Measurements from ENCODE around the gene BCAN.
"Not testable (repeated sequence)": the region's sequence is repeated elsewhere in the genome, so short reads cannot be mapped to it uniquely, and the experiment has no call there.

DNA sequence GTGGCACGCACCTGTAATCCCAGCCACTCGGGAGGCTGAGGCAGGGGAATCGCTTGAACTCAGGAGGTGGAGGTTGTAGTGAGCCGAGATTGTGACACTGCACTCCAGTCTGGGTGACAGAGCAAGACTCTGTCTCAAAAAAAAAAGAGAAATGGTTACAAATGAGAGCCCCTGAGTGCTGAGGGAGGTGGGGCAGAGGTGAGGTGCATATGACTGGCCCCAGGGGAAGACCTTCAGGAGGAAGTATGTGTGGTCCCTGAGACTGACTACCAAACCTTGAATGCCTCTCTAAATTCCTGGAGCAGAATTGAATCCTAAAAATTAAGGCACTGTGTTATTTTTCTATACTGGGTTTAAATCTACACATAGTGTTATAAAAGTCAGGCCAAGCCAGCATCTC lies 34.6 kb upstream of the BCAN start:
- TF ChIP-seq, protein P1, sequence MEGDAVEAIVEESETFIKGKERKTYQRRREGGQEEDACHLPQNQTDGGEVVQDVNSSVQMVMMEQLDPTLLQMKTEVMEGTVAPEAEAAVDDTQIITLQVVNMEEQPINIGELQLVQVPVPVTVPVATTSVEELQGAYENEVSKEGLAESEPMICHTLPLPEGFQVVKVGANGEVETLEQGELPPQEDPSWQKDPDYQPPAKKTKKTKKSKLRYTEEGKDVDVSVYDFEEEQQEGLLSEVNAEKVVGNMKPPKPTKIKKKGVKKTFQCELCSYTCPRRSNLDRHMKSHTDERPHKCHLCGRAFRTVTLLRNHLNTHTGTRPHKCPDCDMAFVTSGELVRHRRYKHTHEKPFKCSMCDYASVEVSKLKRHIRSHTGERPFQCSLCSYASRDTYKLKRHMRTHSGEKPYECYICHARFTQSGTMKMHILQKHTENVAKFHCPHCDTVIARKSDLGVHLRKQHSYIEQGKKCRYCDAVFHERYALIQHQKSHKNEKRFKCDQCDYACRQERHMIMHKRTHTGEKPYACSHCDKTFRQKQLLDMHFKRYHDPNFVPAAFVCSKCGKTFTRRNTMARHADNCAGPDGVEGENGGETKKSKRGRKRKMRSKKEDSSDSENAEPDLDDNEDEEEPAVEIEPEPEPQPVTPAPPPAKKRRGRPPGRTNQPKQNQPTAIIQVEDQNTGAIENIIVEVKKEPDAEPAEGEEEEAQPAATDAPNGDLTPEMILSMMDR (IDR thresholded peaks at IDR 0.05): not testable (repeated sequence)
- TF ChIP-seq POLR2A (IDR thresholded peaks at IDR 0.05): not testable (repeated sequence)

Measured in lower leg skin (tissue), 3 donors.